ENCODE measurements around the gene PDIA4. TPM values are rescaled to one million over a fixed set of nuclear protein-coding genes. Genes with fewer than 3 reads are reported as not detected.
A peak's percentile ranks its signal among the peaks of the same experiment; 100 is the strongest.

PDIA4 gene
- total RNA-seq, 1 donor from 2014 or later = 154 TPM

GRCh38 chr7:148993193-148993592 lies 35.1 kb downstream of the PDIA4 start:
- H3K36me3 Mint-ChIP-seq (ENCODE audit: low read depth) = no peaks in the 10 kb centered on the region
- DNase-seq (ENCODE audit: low read depth, low spot score) = no peak
- no peak overlapping the region for H3K27ac Mint-ChIP-seq (ENCODE audit: unreplicated experiment)
- H3K4me3 Mint-ChIP-seq = no peak overlapping the region
- TF ChIP-seq CTCF (conservative IDR thresholded peaks at IDR 0.05) = no peak
- no peaks in the 10 kb centered on the region for H3K27me3 Mint-ChIP-seq (ENCODE audit: low read depth)
- H3K9me3 Mint-ChIP-seq = peaks cover 3% of the 10 kb centered on the region
- peaks cover 7% of the 10 kb centered on the region for H3K4me1 Mint-ChIP-seq

GRCh38 chr7:148991536-148991935 lies 36.8 kb downstream of the PDIA4 start:
- no peak for DNase-seq (ENCODE audit: low read depth, low spot score)
- Mint-ChIP-seq H3K9me3 (peaks cover 3% of the 10 kb centered on the region), H3K27ac (ENCODE audit: unreplicated experiment) (no peak overlapping the region), H3K27me3 (ENCODE audit: low read depth) (peaks cover 3% of the 10 kb centered on the region), H3K4me3 (peak overlapping the region; percentile 38), H3K36me3 (ENCODE audit: low read depth) (no peaks in the 10 kb centered on the region), H3K4me1 (peaks cover 21% of the 10 kb centered on the region)
- TF ChIP-seq CTCF (conservative IDR thresholded peaks at IDR 0.05) = no peak

- Mint-ChIP-seq H3K27me3 (ENCODE audit: low read depth) (peaks cover 8% of the 10 kb centered on the region), H3K27ac (ENCODE audit: unreplicated experiment) (peak overlapping the region; percentile 96), H3K4me3 (peak overlapping the region; percentile 91), H3K4me1 (peaks cover 40% of the 10 kb centered on the region), H3K9me3 (peaks cover 3% of the 10 kb centered on the region), H3K36me3 (ENCODE audit: low read depth) (no peaks in the 10 kb centered on the region)
- no peak for DNase-seq (ENCODE audit: low read depth, low spot score)
- no peak for TF ChIP-seq CTCF (conservative IDR thresholded peaks at IDR 0.05)
Measured at GRCh38 chr7:148987751-148988512, 40.4 kb downstream of the PDIA4 start.

GRCh38 chr7:148987010-148987750 lies 41.1 kb downstream of the PDIA4 start:
- peak overlapping the region; percentile 91 for H3K4me3 Mint-ChIP-seq
- H3K4me1 Mint-ChIP-seq = peaks cover 42% of the 10 kb centered on the region
- peaks cover 3% of the 10 kb centered on the region for H3K9me3 Mint-ChIP-seq
- H3K27ac Mint-ChIP-seq (ENCODE audit: unreplicated experiment) = peak overlapping the region; percentile 96
- DNase-seq (ENCODE audit: low read depth, low spot score) = peak; percentile 66
- no peak for TF ChIP-seq CTCF (conservative IDR thresholded peaks at IDR 0.05)
- no peaks in the 10 kb centered on the region for H3K36me3 Mint-ChIP-seq (ENCODE audit: low read depth)
- H3K27me3 Mint-ChIP-seq (ENCODE audit: low read depth) = peaks cover 8% of the 10 kb centered on the region

GRCh38 chr7:148986742-148987009 lies 41.6 kb downstream of the PDIA4 start:
- Mint-ChIP-seq H3K4me3 (peak overlapping the region; percentile 91), H3K4me1 (peaks cover 42% of the 10 kb centered on the region), H3K36me3 (ENCODE audit: low read depth) (no peaks in the 10 kb centered on the region), H3K27me3 (ENCODE audit: low read depth) (peaks cover 8% of the 10 kb centered on the region), H3K9me3 (peaks cover 3% of the 10 kb centered on the region), H3K27ac (ENCODE audit: unreplicated experiment) (peak overlapping the region; percentile 96)
- TF ChIP-seq CTCF (conservative IDR thresholded peaks at IDR 0.05) = no peak
- no peak for DNase-seq (ENCODE audit: low read depth, low spot score)

All from neural crest cell (in vitro differentiated cells).